Thoracic aorta (tissue), 2 donors: ENCODE measurements around the gene PAPOLG. TPM values are rescaled to one million over a fixed set of nuclear protein-coding genes. Genes with fewer than 3 reads are reported as not detected.

Experiments used
- ATAC-seq: fragments of 150-250 bp; one replicate; pipeline ENCODE4 v1.8.0; 2017; ENCODE audit warnings: low read depth; ENCODE audit not compliant: insufficient number of reproducible peaks, low FRiP score
- DNase-seq: peaks from one replicate; pipeline ENCODE4 v3.0.0-alpha.2; 2020; ENCODE audit warnings: low spot score
- H3K27ac ChIP-seq, 2 donors: fragments of 200-600 bp; sonication (generic); 1 replicate in 1 of 2; 2 replicates in 1 of 2; pipeline ENCODE4 v1.5.1; 2016; ENCODE audit warnings: mild to moderate bottlenecking in 2 of 2, moderate library complexity in 2 of 2
- H3K27me3 ChIP-seq: fragments of 200-600 bp; sonication (generic); replicated peaks from 2 replicates; pipeline ENCODE4 v1.6.0; 2016; ENCODE audit warnings: mild to moderate bottlenecking; ENCODE audit not compliant: insufficient read depth
- H3K36me3 ChIP-seq: fragments of 200-600 bp; sonication (generic); one replicate; pipeline ENCODE4 v1.5.1; 2016
- H3K4me1 ChIP-seq, 2 donors: fragments of 200-600 bp; sonication (generic); 1 replicate in 1 of 2; 2 replicates in 1 of 2; pipeline versions ENCODE4 v1.5.1 to v1.6.0; 2016; ENCODE audit warnings: low read depth in 2 of 2, mild to moderate bottlenecking in 1 of 2; ENCODE audit not compliant: control insufficient read depth in 1 of 2
- H3K4me3 ChIP-seq: fragments of 200-600 bp; sonication (generic); 2 replicates; pipeline ENCODE4 v1.5.1; 2016; ENCODE audit warnings: mild to moderate bottlenecking
- H3K9me3 ChIP-seq: fragments of 200-600 bp; sonication (generic); 2 replicates; pipeline ENCODE4 v1.5.1; 2016
- CTCF ChIP-seq: fragments of 200-600 bp; sonication (generic); IDR thresholded peaks from one replicate; pipeline ENCODE4 v1.5.1; 2019; ENCODE audit warnings: antibody characterized with exemption
- total RNA-seq, 2 donors: library from RNA; depleted of rRNA; stranded (reverse); fragments of >200 nt; gene quantifications; one replicate each; pipeline versions ENCODE4 v1.1.0 to v1.2.3, GENCODE V29; 2016

Gene PAPOLG
- total RNA-seq, 2 donors from 2014 or later, result 14.5 to 21.9 TPM

GRCh38 chr2:60830991-60831390 is 74.9 kb downstream of the PAPOLG start:
- H3K4me1 ChIP-seq, result no peaks in the 10 kb centered on the region
- H3K36me3 ChIP-seq, result no peaks in the 10 kb centered on the region
- no peaks in the 10 kb centered on the region for H3K9me3 ChIP-seq
- no peak for ATAC-seq
- H3K27ac ChIP-seq, result no peak overlapping the region
- no peak overlapping the region for H3K4me3 ChIP-seq
- H3K27me3 ChIP-seq, result no peaks in the 10 kb centered on the region
- no peak for TF ChIP-seq CTCF
- DNase-seq, result no peak

GRCh38 chr2:60831921-60832320 is 75.9 kb downstream of the PAPOLG start:
- no peak for TF ChIP-seq CTCF
- Histone ChIP-seq H3K27me3 (no peaks in the 10 kb centered on the region), H3K36me3 (no peaks in the 10 kb centered on the region), H3K4me3 (no peak overlapping the region), H3K27ac (no peak overlapping the region), H3K9me3 (no peaks in the 10 kb centered on the region), H3K4me1 (no peaks in the 10 kb centered on the region)
- ATAC-seq (no peak), DNase-seq (no peak)

- TF ChIP-seq CTCF, result no peak
Observed at GRCh38 chr2:60832621-60833020, 76.6 kb downstream of the PAPOLG start.

GRCh38 chr2:60834270-60834717 is 78.2 kb downstream of the PAPOLG start:
- Histone ChIP-seq H3K9me3 (no peaks in the 10 kb centered on the region), H3K27me3 (no peaks in the 10 kb centered on the region), H3K27ac (no peak overlapping the region), H3K4me1 (no peaks in the 10 kb centered on the region), H3K36me3 (no peaks in the 10 kb centered on the region), H3K4me3 (no peak overlapping the region)
- TF ChIP-seq CTCF, result no peak
- DNase-seq (no peak), ATAC-seq (no peak)

More at GRCh38 chr2:60832621-60833020, 76.6 kb downstream of the PAPOLG start:
- Histone ChIP-seq H3K27me3 (no peaks in the 10 kb centered on the region), H3K9me3 (no peaks in the 10 kb centered on the region), H3K36me3 (no peaks in the 10 kb centered on the region), H3K4me3 (no peak overlapping the region), H3K4me1 (no peaks in the 10 kb centered on the region), H3K27ac (no peak overlapping the region)
- no peak for DNase-seq
- ATAC-seq, result no peak

GRCh38 chr2:60836491-60836890 is 80.4 kb downstream of the PAPOLG start:
- Histone ChIP-seq H3K4me3 (no peak overlapping the region), H3K36me3 (no peaks in the 10 kb centered on the region), H3K27me3 (no peaks in the 10 kb centered on the region), H3K4me1 (no peaks in the 10 kb centered on the region), H3K9me3 (no peaks in the 10 kb centered on the region), H3K27ac (no peak overlapping the region)
- DNase-seq (no peak), ATAC-seq (no peak)
- no peak for TF ChIP-seq CTCF
